ENCODE results near the gene CFAP410. TPM values are rescaled to one million over a fixed set of nuclear protein-coding genes. Genes with fewer than 3 reads are reported as not detected.

Gene CFAP410
- total and polyA plus RNA-seq, 9 donors = 1.2 to 40.8 (median 29.3) TPM

DNA sequence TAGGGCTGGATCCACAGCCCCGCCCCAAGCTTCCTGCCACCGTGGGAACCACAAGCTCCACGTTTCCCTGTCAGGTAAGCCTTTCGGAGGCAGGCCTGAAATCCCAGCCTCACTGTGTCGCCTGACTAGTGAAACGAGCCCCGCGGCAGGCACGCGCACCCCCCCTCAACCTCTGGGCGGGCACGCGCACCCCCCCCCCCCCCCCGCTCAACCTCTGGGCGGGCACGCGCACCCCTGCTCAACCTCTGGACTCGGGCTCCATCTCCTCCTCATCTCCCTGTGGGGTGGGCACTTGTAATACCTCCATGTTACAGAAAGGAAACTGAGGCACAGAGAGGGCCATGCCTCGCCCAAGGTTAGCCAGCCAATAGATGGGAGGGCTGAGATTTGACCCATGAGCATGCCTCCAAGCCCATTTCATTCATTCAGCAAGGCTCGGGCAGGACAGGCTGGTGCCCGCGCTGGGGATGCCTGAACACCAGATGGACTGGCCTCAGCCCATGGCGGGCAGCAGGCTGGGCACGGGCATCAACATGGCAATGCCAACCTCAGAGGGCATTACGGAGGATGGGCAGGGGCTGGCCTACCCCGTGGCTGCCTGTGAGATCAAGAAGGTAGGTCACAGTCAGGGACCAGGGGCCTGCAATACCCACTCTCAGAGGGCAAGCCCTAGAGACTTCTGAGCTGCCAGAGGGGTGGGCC, 4.7 kb downstream of the CFAP410 start:
- no peaks in the 10 kb centered on the region for H3K36me3 ChIP-seq
- WGBS, 3 donors = 83 to 89% (median 87%) methylated on average over 24 to 26 of the region's 26 CpGs
- H3K4me3 ChIP-seq = no peak overlapping the region
- no peaks in the 10 kb centered on the region for H3K27me3 ChIP-seq
- H3K27ac ChIP-seq = no peak overlapping the region
- TF ChIP-seq EP300 (IDR thresholded peaks at IDR 0.05) (no peak), POLR2A (IDR thresholded peaks at IDR 0.05) (no peak)
- TF ChIP-seq, protein P1, sequence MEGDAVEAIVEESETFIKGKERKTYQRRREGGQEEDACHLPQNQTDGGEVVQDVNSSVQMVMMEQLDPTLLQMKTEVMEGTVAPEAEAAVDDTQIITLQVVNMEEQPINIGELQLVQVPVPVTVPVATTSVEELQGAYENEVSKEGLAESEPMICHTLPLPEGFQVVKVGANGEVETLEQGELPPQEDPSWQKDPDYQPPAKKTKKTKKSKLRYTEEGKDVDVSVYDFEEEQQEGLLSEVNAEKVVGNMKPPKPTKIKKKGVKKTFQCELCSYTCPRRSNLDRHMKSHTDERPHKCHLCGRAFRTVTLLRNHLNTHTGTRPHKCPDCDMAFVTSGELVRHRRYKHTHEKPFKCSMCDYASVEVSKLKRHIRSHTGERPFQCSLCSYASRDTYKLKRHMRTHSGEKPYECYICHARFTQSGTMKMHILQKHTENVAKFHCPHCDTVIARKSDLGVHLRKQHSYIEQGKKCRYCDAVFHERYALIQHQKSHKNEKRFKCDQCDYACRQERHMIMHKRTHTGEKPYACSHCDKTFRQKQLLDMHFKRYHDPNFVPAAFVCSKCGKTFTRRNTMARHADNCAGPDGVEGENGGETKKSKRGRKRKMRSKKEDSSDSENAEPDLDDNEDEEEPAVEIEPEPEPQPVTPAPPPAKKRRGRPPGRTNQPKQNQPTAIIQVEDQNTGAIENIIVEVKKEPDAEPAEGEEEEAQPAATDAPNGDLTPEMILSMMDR (IDR thresholded peaks at IDR 0.05) = no peak
- H3K9me3 ChIP-seq = no peaks in the 10 kb centered on the region
- peak in 1 of 5 donors; percentile 21 for DNase-seq
- peaks cover 4% of the 10 kb centered on the region for H3K4me1 ChIP-seq (ENCODE audit: insufficient read depth)
- intact Hi-C loops (cut with DNase I) = loop anchor here in 2 of 4 donors (2.0 to 10.0 kb wide), 4 partner anchors 26 to 930 kb away; partner anchors contain the start of gene UBE2G2 (in 1 of the 2)

DNA sequence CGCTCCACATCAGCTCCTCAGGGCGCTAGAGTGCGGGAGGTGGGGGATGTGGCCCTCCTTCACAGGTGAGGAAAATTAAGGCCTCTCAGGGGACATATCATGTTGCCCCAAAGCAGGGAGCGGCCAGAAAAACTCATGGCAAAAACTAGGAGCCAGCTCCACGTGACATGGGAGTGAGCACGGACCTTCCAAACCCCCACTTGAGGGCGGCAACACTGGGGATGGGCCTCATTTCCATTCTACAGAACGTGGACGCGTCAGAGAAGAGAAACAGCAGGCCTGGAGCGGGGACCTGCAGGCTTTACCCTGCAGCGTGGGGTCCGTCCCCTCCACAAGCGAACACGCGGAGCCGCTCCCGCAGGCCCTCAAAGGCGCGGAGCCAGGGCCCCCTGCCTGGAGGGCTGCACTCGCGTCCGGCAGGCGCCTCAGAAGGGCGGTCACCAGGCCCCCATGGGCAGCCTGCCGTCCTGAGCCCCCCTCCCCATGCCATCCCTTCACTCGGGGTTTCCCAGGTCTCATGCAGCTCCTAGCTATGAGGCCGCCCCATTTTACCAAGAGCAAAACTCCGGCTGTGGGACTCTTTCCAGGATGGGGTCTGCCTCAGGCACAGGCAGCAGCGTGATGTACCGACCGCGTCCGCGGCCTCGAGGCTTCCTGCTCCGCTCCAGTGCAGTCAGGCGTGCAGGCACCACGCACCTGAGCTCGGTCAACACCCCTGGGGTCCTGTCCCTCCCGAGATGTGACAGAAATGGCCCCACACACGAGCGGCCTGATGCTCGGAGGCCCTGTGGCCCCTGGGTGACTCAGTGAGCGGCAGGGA, 5.5 kb downstream of the CFAP410 start:
- no peak overlapping the region for H3K27ac ChIP-seq
- H3K27me3 ChIP-seq = no peaks in the 10 kb centered on the region
- WGBS, 3 donors = 88 to 91% (median 90%) methylated on average over 45 of the region's 45 CpGs
- no peak overlapping the region for H3K4me3 ChIP-seq
- H3K9me3 ChIP-seq = no peaks in the 10 kb centered on the region
- intact Hi-C loops (cut with DNase I) = loop anchor here in 2 of 4 donors (2.0 to 10.0 kb wide), 3 partner anchors 25 to 931 kb away; partner anchors contain the start of gene UBE2G2 (in 1 of the 2)
- H3K4me1 ChIP-seq (ENCODE audit: insufficient read depth) = peaks cover 4% of the 10 kb centered on the region
- no peaks in the 10 kb centered on the region for H3K36me3 ChIP-seq
- DNase-seq = peak in 1 of 5 donors; percentile 39
- TF ChIP-seq, protein P1 (IDR thresholded peaks at IDR 0.05) = no peak
- TF ChIP-seq EP300 (IDR thresholded peaks at IDR 0.05) (no peak), POLR2A (IDR thresholded peaks at IDR 0.05) (no peak)

DNA sequence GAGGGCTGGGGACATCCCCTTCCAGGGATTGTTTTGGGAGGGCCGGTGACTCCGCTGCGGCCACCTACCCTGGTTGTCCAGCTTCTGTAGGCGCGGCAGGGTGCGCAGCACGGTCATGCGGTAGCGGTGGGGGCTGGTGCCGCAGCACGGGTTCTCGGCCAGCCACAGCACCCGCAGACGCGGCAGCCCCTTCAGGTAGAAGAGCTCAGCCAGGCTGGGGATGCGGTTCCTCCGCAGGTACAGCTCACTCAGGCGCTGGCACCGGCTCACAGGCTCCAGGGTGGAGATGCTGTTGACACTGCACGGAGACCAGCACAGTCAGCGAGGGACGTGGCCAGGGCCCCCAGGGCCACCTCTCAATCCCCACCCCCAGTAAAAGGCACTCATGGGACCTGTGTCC, 6.2 kb downstream of the CFAP410 start:
- peak in 1 of 5 donors; percentile 34 for DNase-seq
- Histone ChIP-seq H3K27ac (no peak overlapping the region), H3K4me3 (no peak overlapping the region), H3K9me3 (no peaks in the 10 kb centered on the region), H3K4me1 (ENCODE audit: insufficient read depth) (no peaks in the 10 kb centered on the region), H3K36me3 (no peaks in the 10 kb centered on the region), H3K27me3 (no peaks in the 10 kb centered on the region)
- WGBS, 3 donors = 94 to 98% (median 96%) methylated on average over 22 of the region's 22 CpGs
- TF ChIP-seq EP300 (IDR thresholded peaks at IDR 0.05) (no peak), POLR2A (IDR thresholded peaks at IDR 0.05) (no peak)
- TF ChIP-seq, protein P1 (IDR thresholded peaks at IDR 0.05) = no peak
- intact Hi-C loops (cut with DNase I) = loop anchor here in 1 of 4 donors (10.0 kb wide), 2 partner anchors 472 to 932 kb away; partner anchors contain the start of gene UBE2G2

DNA sequence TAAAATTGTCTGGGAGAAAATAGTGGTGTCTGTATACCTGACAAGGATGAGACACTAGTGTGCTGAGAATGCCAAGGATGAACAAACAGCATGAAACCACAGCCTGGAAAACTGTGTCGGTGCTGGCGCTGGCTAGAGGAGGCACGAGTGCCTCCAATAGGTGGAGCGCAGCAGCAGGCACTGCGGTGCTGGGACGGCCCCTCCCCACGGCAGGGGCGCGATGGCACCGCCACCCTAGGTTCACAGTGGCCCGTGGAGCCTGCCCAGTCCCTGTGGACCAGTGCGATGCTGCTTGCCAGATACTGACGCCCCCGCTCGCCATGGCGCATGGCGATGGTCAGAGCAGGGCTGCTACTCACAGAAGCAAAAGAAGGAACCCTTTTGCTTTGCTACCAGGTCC, 6.8 kb downstream of the CFAP410 start:
- TF ChIP-seq, protein P1 (IDR thresholded peaks at IDR 0.05) = no peak
- TF ChIP-seq POLR2A (IDR thresholded peaks at IDR 0.05) (no peak), EP300 (IDR thresholded peaks at IDR 0.05) (no peak)
- WGBS, 3 donors = 85 to 91% (median 89%) methylated on average over 16 to 17 of the region's 17 CpGs
- no peak overlapping the region for H3K27ac ChIP-seq
- no peaks in the 10 kb centered on the region for H3K4me1 ChIP-seq (ENCODE audit: insufficient read depth)
- no peaks in the 10 kb centered on the region for H3K27me3 ChIP-seq
- no peaks in the 10 kb centered on the region for H3K9me3 ChIP-seq
- intact Hi-C loops (cut with DNase I) = loop anchor here in 1 of 4 donors (10.0 kb wide), 2 partner anchors 472 to 932 kb away; partner anchors contain the start of gene UBE2G2
- H3K4me3 ChIP-seq = no peak overlapping the region
- H3K36me3 ChIP-seq = no peaks in the 10 kb centered on the region
- peak in 1 of 5 donors; percentile 25 for DNase-seq
